Adrenal gland (tissue), 5 donors: Measurements from ENCODE around the gene ST6GALNAC3.

ENCODE experiments used
- POLR2A ChIP-seq, 2 donors: fragments of 450-650 bp; IDR thresholded peaks; one replicate each; pipeline ENCODE4 v1.6.1; 2017; ENCODE audit warnings: antibody characterized with exemption in 2 of 2, mild to moderate bottlenecking in 2 of 2, moderate library complexity in 1 of 2
- TF ChIP-seq, protein P1 (sequence below), 6 experiments: fragments of 450-650 bp in 4 of 6; fragments of 200-600 bp in 2 of 6; sonication (generic) in 1 of 6; IDR thresholded peaks; 1 replicate in 5 of 6; 2 replicates in 1 of 6; pipeline versions ENCODE4 v1.5.1 to v1.8.0; 2016 to 2021; ENCODE audit warnings: antibody characterized with exemption in 6 of 6, mild to moderate bottlenecking in 2 of 6, moderate library complexity in 1 of 6
- donor health status: DM: no; HTN: no; CAD: no.

DNA sequence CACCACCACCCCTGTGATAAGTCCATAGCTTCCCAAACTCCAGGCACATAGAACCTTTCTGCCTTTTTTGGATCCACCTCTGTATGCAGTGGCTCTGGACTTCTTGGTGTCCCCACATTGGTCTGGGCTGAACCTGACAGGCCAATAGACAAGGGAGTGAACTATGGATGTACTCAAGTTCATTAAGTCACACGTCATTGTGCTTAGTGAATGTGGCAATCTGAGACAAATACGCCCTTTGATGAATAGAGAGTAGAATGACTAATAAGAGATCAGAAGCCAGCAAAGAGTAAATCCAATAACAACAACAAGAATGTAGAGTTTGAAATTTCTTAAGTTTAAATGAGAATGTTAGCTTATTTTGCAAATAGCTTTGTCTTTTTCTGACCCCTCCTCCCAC lies 114.8 kb downstream of the ST6GALNAC3 start:
- TF ChIP-seq, protein P1, sequence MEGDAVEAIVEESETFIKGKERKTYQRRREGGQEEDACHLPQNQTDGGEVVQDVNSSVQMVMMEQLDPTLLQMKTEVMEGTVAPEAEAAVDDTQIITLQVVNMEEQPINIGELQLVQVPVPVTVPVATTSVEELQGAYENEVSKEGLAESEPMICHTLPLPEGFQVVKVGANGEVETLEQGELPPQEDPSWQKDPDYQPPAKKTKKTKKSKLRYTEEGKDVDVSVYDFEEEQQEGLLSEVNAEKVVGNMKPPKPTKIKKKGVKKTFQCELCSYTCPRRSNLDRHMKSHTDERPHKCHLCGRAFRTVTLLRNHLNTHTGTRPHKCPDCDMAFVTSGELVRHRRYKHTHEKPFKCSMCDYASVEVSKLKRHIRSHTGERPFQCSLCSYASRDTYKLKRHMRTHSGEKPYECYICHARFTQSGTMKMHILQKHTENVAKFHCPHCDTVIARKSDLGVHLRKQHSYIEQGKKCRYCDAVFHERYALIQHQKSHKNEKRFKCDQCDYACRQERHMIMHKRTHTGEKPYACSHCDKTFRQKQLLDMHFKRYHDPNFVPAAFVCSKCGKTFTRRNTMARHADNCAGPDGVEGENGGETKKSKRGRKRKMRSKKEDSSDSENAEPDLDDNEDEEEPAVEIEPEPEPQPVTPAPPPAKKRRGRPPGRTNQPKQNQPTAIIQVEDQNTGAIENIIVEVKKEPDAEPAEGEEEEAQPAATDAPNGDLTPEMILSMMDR (IDR thresholded peaks at IDR 0.05): no peak
- TF ChIP-seq POLR2A (IDR thresholded peaks at IDR 0.05): no peak
